ENCODE results near the gene EYA2. TPM values are rescaled to one million over a fixed set of nuclear protein-coding genes. Genes with fewer than 3 reads are reported as not detected.

EYA2 gene
- total and polyA plus RNA-seq, 2 of the 4 experiments (the other 2 are of a cell fraction): 2.3 to 5.4 TPM

GRCh38 chr20:46900086-46900485, 5.4 kb downstream of the EYA2 start:
- CTCF ChIA-PET: no interaction called here
- H3K27me3 ChIP-seq (ENCODE audit: control insufficient read depth, insufficient read depth, low read length): no peaks in the 10 kb centered on the region

More at GRCh38 chr20:46900086-46900485, 5.4 kb downstream of the EYA2 start:
- DNase-seq: no peak
- POLR2A ChIA-PET (ENCODE audit: unreplicated experiment): no interaction called here
- Histone ChIP-seq H3K27ac (ENCODE audit: insufficient read depth, low read length) (no peak overlapping the region), H3K4ac (ENCODE audit: low read depth, low read length) (no peak overlapping the region), H3K9me1 (ENCODE audit: insufficient read depth, low read length) (no peaks in the 10 kb centered on the region; the same call in 1 of the 2 replicates), H4K91ac (ENCODE audit: insufficient read depth, low read depth, low read length) (no peak overlapping the region), H2AK9ac (replicated peaks; ENCODE audit: low read depth, low read length, poor library complexity) (no peak overlapping the region), H2BK15ac (ENCODE audit: low read depth, low read length) (no peak overlapping the region), H3K4me1 (ENCODE audit: control insufficient read depth, insufficient read depth, low read length) (no peaks in the 10 kb centered on the region), H3K14ac (replicated peaks; ENCODE audit: low read depth, low read length) (no peak overlapping the region), H3K4me2 (ENCODE audit: low read depth, low read length) (no peak overlapping the region), H3K79me1 (ENCODE audit: low read depth in 1 of 2, low read length in 2 of 2) (peaks cover 3% of the 10 kb centered on the region in 2 experiments; a peak in 2 of 4 replicates), H2AFZ (replicated peaks; ENCODE audit: low read length, poor library complexity) (no peak overlapping the region), H4K8ac (ENCODE audit: low read depth in 2 of 2, low read length in 2 of 2) (no peak overlapping the region), H3K23ac (ENCODE audit: low read depth, low read length) (no peak overlapping the region), H3K9me3 (ENCODE audit: control insufficient read depth, insufficient read depth, low read length) (no peaks in the 10 kb centered on the region), H3K4me3 (ENCODE audit: insufficient read depth, low read depth, low read length) (no peak overlapping the region), H2BK20ac (ENCODE audit: low read depth, low read length) (no peak overlapping the region), H2BK5ac (ENCODE audit: low read depth, low read length, poor library complexity, severe bottlenecking) (no peak overlapping the region), H4K5ac (ENCODE audit: low read depth, low read length) (no peak overlapping the region), H4K20me1 (ENCODE audit: insufficient read depth, low read length) (no peaks in the 10 kb centered on the region), H2BK120ac (ENCODE audit: low read depth, low read length) (no peak overlapping the region), H2AK5ac (ENCODE audit: low read depth, low read length) (no peak overlapping the region), H3K56ac (ENCODE audit: extremely low read depth, insufficient read depth, low read length) (no peak overlapping the region), H3K18ac (ENCODE audit: low read depth, low read length) (no peak overlapping the region), H3K36me3 (ENCODE audit: control insufficient read depth, insufficient read depth, low read length) (no peaks in the 10 kb centered on the region), H3K9ac (ENCODE audit: low read depth, low read length) (no peak overlapping the region)
- TF ChIP-seq, protein P1, sequence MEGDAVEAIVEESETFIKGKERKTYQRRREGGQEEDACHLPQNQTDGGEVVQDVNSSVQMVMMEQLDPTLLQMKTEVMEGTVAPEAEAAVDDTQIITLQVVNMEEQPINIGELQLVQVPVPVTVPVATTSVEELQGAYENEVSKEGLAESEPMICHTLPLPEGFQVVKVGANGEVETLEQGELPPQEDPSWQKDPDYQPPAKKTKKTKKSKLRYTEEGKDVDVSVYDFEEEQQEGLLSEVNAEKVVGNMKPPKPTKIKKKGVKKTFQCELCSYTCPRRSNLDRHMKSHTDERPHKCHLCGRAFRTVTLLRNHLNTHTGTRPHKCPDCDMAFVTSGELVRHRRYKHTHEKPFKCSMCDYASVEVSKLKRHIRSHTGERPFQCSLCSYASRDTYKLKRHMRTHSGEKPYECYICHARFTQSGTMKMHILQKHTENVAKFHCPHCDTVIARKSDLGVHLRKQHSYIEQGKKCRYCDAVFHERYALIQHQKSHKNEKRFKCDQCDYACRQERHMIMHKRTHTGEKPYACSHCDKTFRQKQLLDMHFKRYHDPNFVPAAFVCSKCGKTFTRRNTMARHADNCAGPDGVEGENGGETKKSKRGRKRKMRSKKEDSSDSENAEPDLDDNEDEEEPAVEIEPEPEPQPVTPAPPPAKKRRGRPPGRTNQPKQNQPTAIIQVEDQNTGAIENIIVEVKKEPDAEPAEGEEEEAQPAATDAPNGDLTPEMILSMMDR (conservative IDR thresholded peaks at IDR 0.05; ENCODE audit: low read depth, low read length): no peak
- TF ChIP-seq MAZ (IDR thresholded peaks at IDR 0.05; ENCODE audit: borderline replicate concordance, low read depth, low read length) (no peak), RAD21 (IDR thresholded peaks at IDR 0.05; ENCODE audit: low read length) (no peak), FOS (IDR thresholded peaks at IDR 0.05; ENCODE audit: low read depth, low read length) (no peak), ELK1 (IDR thresholded peaks at IDR 0.05; ENCODE audit: borderline replicate concordance, low read depth, low read length) (no peak), SMC3 (IDR thresholded peaks at IDR 0.05; ENCODE audit: low read depth, low read length) (no peak)
- intact Hi-C loops (cut with micrococcal nuclease) (no loop called here), dilution Hi-C loops (cut with HindIII; ENCODE audit: low sequenced_read_pairs, unreplicated experiment) (no loop called here), in situ Hi-C loops (cut with MboI; ENCODE audit: low sequenced_read_pairs) (no loop called here)
- WGBS, 2 experiments (ENCODE audit: extremely low coverage in 2 of 2, insufficient read length in 1 of 2): no CpG with 5 or more reads among the region's 6 CpGs
- no TSS peak for BruUV-seq (replicated peaks)
- ATAC-seq (ENCODE audit: low read depth): no peak

Data from IMR-90 (cell line).